Activated CD8-positive, alpha-beta memory T cell treated with anti-CD3 and anti-CD28 coated beads, Interleukin-2, amount 10 ng/mL, durations not matched to agents 7 days and 5 days (primary cell): ENCODE measurements around the gene AUP1. TPM values are rescaled to one million over a fixed set of nuclear protein-coding genes. Genes with fewer than 3 reads are reported as not detected.

Experiments used
- ATAC-seq: fragments of 150-1000 bp; cut with Tn5 transposase; one replicate; pipeline ENCODE4 v1.10.0; 2021; ENCODE audit warnings: moderate library complexity
- CTCF ChIA-PET: fragments of 350-600 bp; sonication (Branson Sonifier 250); formaldehyde crosslinking; loops from one replicate; lab custom pipeline; 2021; ENCODE audit warnings: antibody characterized with exemption; lab: Charles Lee
- DNase-seq: peaks from one replicate; pipeline ENCODE4 v3.0.0-alpha.2; 2020
- H3K27ac Mint-ChIP-seq: one replicate; pipeline ENCODE4 v1.8.0; 2021; ENCODE audit warnings: mild to moderate bottlenecking, mixed read lengths
- H3K27me3 Mint-ChIP-seq: one replicate; pipeline ENCODE4 v1.8.0; 2021; ENCODE audit warnings: mixed read lengths
- H3K36me3 Mint-ChIP-seq: one replicate; pipeline ENCODE4 v1.8.0; 2021; ENCODE audit warnings: mild to moderate bottlenecking, mixed read lengths
- H3K4me1 Mint-ChIP-seq: one replicate; pipeline ENCODE4 v1.8.0; 2021; ENCODE audit warnings: mixed read lengths
- H3K4me3 Mint-ChIP-seq: one replicate; pipeline ENCODE4 v1.8.0; 2021; ENCODE audit warnings: mild to moderate bottlenecking, moderate library complexity, mixed read lengths
- H3K9me3 Mint-ChIP-seq: one replicate; pipeline ENCODE4 v1.8.0; 2022; ENCODE audit warnings: low read depth, mixed read lengths
- total RNA-seq, 2 experiments: library from RNA; stranded (reverse); gene quantifications; one replicate each; pipeline ENCODE4 v1.2.3, GENCODE V29; 2021

The AUP1 gene
- total RNA-seq, 2 experiments from 2014 or later = 140 to 158 TPM

DNA sequence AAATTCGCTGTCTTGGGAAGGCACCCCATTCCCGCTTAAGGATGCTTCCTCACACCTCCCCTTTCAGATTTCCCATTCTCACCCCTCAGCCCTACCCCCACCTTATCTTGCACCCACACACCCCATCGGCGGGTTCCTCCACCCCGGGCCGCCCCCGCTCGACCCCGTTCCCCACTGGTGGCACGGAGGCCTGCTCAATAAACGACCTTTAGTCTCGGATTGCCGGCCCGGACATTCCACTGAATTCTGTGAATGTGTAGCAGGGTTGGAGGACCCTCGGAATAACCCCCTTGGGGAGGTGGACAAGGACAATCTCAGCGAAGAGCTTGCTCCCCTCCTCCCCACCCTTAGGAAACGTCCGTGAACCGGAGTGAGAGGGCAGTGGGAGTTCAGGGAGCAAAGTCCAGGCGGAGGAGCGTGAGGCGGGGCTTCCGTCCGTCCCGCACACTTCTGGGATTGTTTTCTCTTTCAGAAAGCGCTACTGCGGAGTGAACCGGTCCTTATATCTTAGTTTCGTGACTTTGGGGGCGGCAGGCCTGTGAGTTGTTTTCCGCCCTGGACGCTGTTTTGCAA lies 27.3 kb downstream of the AUP1 start:
- no peak for DNase-seq

DNA sequence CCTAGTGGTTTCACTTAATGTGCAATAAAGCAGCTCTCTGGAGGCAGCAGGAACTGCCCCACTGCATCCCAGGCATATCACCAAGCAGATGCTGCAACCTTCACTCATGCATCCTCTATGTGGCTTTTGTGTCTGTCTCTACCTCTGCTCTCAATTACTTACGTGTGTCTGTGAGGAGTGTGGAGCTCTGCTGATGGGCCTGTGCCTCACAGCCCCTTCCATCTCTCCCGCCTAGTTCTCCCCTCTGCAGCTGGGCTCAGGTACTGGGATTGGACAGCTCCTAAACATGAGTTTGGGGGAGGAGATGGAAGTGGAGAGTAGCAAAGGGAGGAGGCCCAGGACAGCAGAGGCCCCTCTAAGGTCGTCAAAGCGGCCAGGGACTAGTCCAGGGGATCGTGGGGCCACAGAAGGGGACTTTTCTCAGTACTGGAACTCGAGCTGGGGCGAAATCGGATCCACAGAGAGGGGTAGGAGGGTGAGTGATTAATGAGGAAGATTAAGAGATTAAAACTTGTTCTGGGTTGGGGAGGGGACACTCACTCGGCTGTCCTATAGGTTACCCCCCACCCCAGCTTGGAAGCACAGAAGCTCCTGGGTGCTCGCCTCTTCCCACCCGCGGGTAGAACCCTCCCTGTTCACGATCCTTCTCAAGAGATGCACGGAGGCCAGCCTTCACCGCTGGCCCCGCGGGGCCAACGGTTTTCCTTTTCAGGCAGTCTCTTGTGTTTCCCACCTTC lies 28.0 kb downstream of the AUP1 start:
- Mint-ChIP-seq H3K27ac (no peak overlapping the region), H3K4me3 (peak overlapping the region; percentile 77), H3K36me3 (peaks cover 9% of the 10 kb centered on the region), H3K4me1 (peaks cover 53% of the 10 kb centered on the region), H3K9me3 (no peaks in the 10 kb centered on the region), H3K27me3 (peaks cover 49% of the 10 kb centered on the region)
- DNase-seq (no peak), ATAC-seq (no peak)
- CTCF ChIA-PET = interaction anchor here (1.1 to 6.9 kb wide), 7 partner anchors 12 to 86 kb away, joined by 3 to 39 read pairs (median 6); partner anchors contain the start of genes AUP1, C2orf81, CCDC142 and HTRA2

More for the DNA sequence above, 27.3 kb downstream of the AUP1 start:
- Mint-ChIP-seq H3K4me3 (peak overlapping the region; percentile 77), H3K4me1 (peaks cover 59% of the 10 kb centered on the region), H3K27me3 (peaks cover 49% of the 10 kb centered on the region), H3K27ac (no peak overlapping the region), H3K36me3 (peaks cover 10% of the 10 kb centered on the region), H3K9me3 (no peaks in the 10 kb centered on the region)
- CTCF ChIA-PET = interaction anchor here (1.6 to 6.9 kb wide), 5 partner anchors 12 to 86 kb away, joined by 3 to 39 read pairs (median 15); partner anchors contain the start of genes AUP1, CCDC142, HTRA2 and TTC31
- no peak for ATAC-seq

DNA sequence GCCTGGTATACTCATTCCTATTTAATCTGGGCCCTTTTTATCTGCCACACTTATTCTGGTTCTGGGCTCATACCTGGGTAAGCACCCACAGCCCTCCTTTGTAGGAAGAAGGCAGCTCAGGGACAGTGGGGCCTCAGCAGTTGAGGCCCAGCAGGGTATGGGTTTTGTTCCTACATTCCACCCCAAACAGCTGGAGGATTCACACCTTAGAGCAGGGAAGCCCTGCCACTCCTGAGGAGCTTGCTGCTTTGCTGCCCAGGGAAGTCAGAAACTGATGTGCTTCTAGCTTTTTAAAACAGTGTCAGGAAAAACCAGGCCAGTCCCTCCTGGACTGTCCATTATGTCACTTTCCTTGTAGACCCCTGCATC lies 28.9 kb downstream of the AUP1 start:
- H3K4me1 Mint-ChIP-seq = peaks cover 48% of the 10 kb centered on the region
- ATAC-seq = no peak
- DNase-seq = no peak
- peaks cover 8% of the 10 kb centered on the region for H3K36me3 Mint-ChIP-seq
- CTCF ChIA-PET = interaction anchor here (1.0 to 6.9 kb wide), 10 partner anchors 9 to 87 kb away, joined by 3 to 39 read pairs (median 5); partner anchors contain the start of genes AUP1, C2orf81, CCDC142 and HTRA2
- no peaks in the 10 kb centered on the region for H3K9me3 Mint-ChIP-seq
- H3K4me3 Mint-ChIP-seq = no peak overlapping the region
- no peak overlapping the region for H3K27ac Mint-ChIP-seq
- peaks cover 49% of the 10 kb centered on the region for H3K27me3 Mint-ChIP-seq

DNA sequence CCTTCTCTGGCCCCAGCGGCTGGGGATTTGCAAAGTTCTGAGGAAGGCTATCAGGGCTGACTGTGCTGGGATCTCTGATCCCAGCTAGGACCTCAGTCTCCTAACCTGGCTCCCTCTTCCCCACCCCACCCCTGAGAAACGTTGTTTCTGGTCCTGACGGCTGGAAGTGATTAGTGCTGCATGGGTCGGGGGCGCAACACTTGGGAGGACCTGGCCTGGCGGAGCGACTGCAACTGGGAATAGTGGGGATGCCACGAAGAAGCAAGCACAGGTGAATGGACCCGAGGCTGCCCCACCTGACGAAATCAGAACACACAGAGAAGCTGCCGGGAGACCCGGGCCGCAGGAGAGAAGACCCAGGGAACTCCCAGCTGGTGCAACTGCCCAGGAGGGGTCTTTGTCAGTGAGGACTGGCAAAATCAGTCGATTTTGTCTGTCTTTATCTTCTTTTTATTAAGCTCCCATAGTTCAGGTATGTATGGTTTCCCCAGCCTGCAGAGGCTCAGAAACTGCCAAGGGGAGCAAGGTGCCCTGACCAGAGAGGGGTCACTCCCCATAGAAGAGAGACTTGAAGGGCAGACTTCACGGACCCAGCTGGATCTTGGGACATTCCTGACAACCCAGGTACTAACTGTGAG lies 29.4 kb downstream of the AUP1 start:
- H3K36me3 Mint-ChIP-seq = peaks cover 6% of the 10 kb centered on the region
- CTCF ChIA-PET = interaction anchor here (1.0 to 6.9 kb wide), 10 partner anchors 9 to 250 kb away, joined by 3 to 39 read pairs (median 6); partner anchors contain the start of genes AUP1, C2orf81, CCDC142 and HTRA2
- no peak for DNase-seq
- no peak for ATAC-seq
- H3K27me3 Mint-ChIP-seq = peaks cover 49% of the 10 kb centered on the region
- no peaks in the 10 kb centered on the region for H3K9me3 Mint-ChIP-seq
- no peak overlapping the region for H3K4me3 Mint-ChIP-seq
- H3K4me1 Mint-ChIP-seq = peaks cover 44% of the 10 kb centered on the region
- H3K27ac Mint-ChIP-seq = no peak overlapping the region

DNA sequence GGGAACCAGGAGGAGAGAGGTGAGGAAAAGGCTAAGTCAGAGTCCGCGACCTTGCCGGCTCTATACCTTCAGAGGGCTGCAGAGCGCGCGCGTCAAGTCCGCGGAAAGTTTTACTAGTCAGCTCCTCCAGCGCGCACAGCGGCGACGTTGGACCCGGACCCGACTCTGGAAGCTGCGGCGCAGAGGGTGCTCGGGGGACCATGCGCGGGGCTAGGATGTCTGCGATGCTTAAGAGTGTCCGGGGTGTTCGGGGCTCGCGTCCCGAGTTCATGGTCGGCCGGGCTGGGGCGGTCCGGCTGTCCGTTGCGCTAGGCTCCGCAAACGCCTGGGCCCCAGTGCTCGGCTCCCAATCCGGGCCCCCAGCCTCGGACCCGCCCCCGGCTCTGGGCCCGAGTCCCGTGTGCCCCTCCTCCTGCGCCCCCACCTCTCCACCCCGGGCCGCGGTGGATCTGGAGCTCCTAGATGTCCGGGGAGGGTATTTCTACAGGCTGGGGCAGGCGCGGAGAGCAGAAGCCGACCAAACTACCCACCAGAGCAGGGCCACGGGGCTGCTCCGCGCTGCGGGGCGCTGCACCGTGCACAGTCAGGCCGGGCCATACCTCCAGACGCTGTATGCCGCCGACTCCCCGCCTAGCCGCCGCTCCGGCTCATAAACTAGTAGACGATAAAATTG lies 30.1 kb downstream of the AUP1 start, which contains the start of gene LBX2:
LBX2 (minus strand) TSS at position 337 of the 673 bp plus-strand sequence; CDS start at position 271, 66 bp downstream.
- peak; percentile 60 for DNase-seq
- Mint-ChIP-seq H3K4me3 (peak within 1 kb of the TSS; percentile 84), H3K4me1 (peaks cover 39% of the 10 kb centered on the region), H3K27me3 (peaks cover 49% of the 10 kb centered on the region), H3K9me3 (no peaks in the 10 kb centered on the region), H3K36me3 (peaks cover 2% of the 10 kb centered on the region), H3K27ac (peak within 1 kb of the TSS; percentile 80)
- CTCF ChIA-PET = interaction anchor here (0.7 to 6.9 kb wide), 12 partner anchors 10 to 250 kb away, joined by 3 to 39 read pairs (median 6); partner anchors contain the start of genes AUP1, CCDC142, HTRA2 and INO80B
- peak; percentile 16 for ATAC-seq

DNA sequence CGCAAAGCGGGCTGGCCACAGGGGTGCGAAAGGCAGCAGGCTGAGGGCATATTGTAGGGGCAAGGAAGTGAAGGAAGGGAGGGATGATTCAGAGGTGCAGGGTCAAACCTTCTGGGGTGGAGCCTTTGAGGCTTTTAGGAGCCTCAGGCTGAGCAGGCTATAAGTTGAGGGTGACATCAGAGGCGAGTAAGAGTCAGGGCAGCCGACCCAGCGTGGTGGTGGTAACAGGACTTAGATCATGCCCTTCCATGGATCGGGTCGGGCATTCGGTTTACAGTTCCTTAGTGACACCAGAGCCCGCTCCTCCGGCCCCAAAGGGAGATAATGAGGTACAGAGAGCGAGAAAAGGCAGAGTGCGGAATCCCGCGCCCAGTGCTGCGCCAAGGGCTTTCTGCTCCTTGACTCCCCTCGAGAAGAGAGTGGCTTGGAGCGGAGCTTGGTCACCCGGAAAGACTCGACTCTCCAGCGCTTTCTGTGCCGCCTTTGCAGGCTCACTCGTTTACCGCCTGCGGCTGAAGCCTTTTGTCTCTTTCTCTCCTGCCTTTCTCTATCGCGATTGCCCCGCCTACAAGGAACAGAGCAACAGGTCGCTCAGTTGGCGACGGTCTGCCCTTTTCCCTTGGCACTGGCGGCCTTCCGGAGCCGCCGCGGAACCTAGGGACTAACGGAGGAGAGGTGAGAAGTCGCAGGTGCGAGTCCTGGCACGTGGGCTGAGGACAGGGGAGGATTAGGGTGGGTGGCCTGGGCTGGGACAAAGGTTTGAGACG lies 30.8 kb downstream of the AUP1 start:
- H3K36me3 Mint-ChIP-seq = no peaks in the 10 kb centered on the region

DNA sequence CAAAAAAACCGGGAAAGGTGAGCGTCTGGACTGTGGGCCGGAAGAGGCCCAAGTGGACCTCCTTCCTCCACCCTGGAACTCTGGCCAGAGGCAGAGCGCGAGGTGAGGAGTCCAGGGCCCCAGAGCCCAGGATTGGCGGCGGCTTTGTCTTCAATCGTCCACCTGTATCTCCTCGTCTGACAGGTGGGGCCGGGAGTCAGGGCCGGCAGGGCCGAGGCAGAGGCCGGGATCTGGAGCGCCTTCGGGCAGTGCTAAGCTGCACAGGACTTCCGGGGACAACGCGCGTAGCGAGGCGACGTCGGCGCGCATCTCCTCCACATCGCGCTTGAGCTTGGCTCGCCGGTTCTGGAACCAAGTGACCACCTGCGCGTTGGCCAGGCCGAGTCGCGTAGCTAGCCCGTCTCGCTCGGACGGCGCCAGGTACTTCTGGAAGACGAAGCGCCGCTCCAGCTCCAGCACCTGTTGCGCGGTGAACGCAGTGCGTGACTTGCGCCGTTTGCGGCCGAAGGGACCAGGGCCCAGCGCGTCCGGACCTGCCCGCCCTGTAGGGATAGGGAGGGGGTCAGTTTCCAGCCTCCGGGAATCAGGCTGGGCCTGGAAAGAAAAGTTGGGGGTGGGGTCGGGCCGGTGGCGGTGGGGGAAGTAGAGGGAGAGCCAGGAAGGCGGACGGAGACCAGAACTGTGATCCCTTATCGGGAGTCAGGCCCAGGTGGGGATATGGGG lies 31.6 kb downstream of the AUP1 start:
- Mint-ChIP-seq H3K27me3 (peaks cover 46% of the 10 kb centered on the region), H3K27ac (peak overlapping the region; percentile 80), H3K36me3 (no peaks in the 10 kb centered on the region), H3K9me3 (no peaks in the 10 kb centered on the region), H3K4me1 (peaks cover 29% of the 10 kb centered on the region), H3K4me3 (peak overlapping the region; percentile 84)
- ATAC-seq (peak; percentile 59), DNase-seq (peak; percentile 58)
- CTCF ChIA-PET = interaction anchor here (0.6 to 4.1 kb wide), 2 partner anchors 15 to 90 kb away, joined by 3 to 25 read pairs; partner anchors contain the start of genes CCDC142 and TTC31

More for the DNA sequence above, 30.8 kb downstream of the AUP1 start:
- CTCF ChIA-PET = interaction anchor here (0.6 to 6.9 kb wide), 9 partner anchors 11 to 249 kb away, joined by 3 to 39 read pairs (median 5); partner anchors contain the start of genes AUP1, CCDC142, HTRA2 and INO80B
- Mint-ChIP-seq H3K27ac (peak overlapping the region; percentile 80), H3K9me3 (no peaks in the 10 kb centered on the region), H3K4me1 (peaks cover 33% of the 10 kb centered on the region), H3K27me3 (peaks cover 49% of the 10 kb centered on the region), H3K4me3 (peak overlapping the region; percentile 84)
- ATAC-seq (peak; percentile 63), DNase-seq (peak; percentile 69)

DNA sequence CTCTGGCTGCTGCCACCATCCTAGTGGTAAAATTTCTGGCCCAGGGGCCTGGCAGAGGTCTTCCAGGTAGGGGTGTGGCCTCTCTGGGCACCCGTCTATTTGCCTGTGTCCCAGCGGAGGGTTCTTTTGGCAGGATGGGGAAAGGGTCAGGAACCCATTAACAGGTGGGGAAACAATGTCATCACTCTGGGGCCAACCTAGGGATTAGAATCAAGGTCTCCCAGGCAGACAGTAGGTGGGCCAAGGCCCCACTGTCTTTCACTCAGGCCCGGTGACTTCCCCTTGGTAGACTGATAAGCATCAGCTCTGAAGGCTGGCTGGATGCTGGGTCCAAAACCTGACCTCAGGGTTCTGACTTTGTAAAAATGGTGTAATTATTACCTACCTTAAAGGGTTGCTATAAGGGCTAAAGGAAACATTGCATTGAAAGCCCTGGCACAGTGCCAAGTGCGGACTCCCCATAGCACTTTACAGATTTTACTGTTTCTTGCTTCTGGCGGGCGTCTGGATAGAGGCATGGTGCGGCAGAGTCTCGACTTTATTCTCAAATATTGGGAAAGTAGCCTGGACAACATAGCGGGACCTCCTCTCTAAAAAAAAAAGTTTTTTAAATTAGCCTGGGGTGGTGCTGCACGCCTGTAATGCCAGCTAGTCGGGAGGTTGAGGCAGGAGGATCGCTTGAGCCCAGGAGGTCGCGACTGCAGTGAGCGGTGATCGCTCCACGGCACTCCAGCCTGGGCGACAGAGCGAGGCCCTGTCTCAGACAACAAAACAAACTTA lies 32.3 kb downstream of the AUP1 start:
- ATAC-seq = no peak
- peaks cover 23% of the 10 kb centered on the region for H3K4me1 Mint-ChIP-seq
- peaks cover 2% of the 10 kb centered on the region for H3K36me3 Mint-ChIP-seq
- DNase-seq = no peak
- H3K4me3 Mint-ChIP-seq = peak overlapping the region; percentile 84
- CTCF ChIA-PET = interaction anchor here (4.1 kb wide), 1 partner anchor 15 kb away, joined by 25 read pairs; the partner anchor contains the start of genes CCDC142 and TTC31
- H3K27me3 Mint-ChIP-seq = peaks cover 40% of the 10 kb centered on the region
- no peak overlapping the region for H3K27ac Mint-ChIP-seq
- H3K9me3 Mint-ChIP-seq = no peaks in the 10 kb centered on the region

DNA sequence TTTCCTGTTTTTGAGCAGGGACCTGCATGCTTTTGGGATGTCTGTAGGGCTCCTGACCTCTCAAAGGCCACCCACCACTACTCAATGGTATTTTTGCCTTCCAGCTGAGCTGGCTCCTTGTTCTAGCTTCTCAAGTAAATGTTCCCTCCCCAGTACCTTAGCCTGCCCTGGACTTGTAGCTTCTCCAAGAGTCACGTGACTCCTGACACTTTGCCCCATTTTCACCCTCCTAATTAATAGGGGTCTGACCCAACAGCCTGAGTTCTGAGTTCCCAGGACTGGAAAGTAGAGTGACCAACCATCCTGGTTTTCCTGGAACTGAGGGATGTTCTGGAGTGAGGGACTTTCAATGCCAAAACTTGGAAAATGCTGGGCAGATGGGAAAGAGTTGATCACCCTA lies 34.1 kb downstream of the AUP1 start:
- H3K4me3 Mint-ChIP-seq = no peak overlapping the region
- H3K36me3 Mint-ChIP-seq = peaks cover 12% of the 10 kb centered on the region
- DNase-seq (no peak), ATAC-seq (no peak)
- no peak overlapping the region for H3K27ac Mint-ChIP-seq
- H3K4me1 Mint-ChIP-seq = peaks cover 20% of the 10 kb centered on the region
- CTCF ChIA-PET = interaction anchor here (1.4 to 4.1 kb wide), 2 partner anchors 13 to 37 kb away, joined by 3 to 25 read pairs; partner anchors contain the start of genes CCDC142 and TTC31
- peaks cover 26% of the 10 kb centered on the region for H3K27me3 Mint-ChIP-seq
- H3K9me3 Mint-ChIP-seq = no peaks in the 10 kb centered on the region

DNA sequence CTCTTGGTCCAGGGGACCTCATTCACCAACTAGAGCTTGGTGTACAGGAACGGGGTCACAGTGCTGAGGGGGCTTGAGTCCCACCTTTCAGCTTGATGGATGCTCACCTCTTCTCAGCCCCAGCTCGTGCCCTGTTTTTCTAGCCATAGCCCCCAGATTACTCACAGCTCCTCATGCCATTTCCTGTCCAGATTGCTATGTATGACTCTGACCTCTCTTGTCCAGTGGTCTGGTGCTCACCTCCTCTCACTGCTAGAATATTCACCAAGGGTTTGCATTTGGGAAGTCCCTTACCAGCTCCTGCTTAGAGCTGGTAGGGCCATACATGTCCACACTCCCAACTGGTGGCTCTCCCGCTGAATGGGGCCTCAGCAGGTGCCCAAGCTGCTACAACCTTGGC lies 36.0 kb downstream of the AUP1 start:
- no peak overlapping the region for H3K27ac Mint-ChIP-seq
- no peak for ATAC-seq

More for the DNA sequence above, 36.0 kb downstream of the AUP1 start:
- peaks cover 14% of the 10 kb centered on the region for H3K36me3 Mint-ChIP-seq
- DNase-seq = no peak
- no peaks in the 10 kb centered on the region for H3K9me3 Mint-ChIP-seq
- no peak overlapping the region for H3K4me3 Mint-ChIP-seq
- peaks cover 10% of the 10 kb centered on the region for H3K27me3 Mint-ChIP-seq
- H3K4me1 Mint-ChIP-seq = peaks cover 11% of the 10 kb centered on the region
- CTCF ChIA-PET = interaction anchor here (0.6 to 1.7 kb wide), 4 partner anchors 10 to 43 kb away, joined by 3 to 14 read pairs (median 5); partner anchors contain the start of genes CCDC142, PCGF1 and TTC31
